B cell (primary cell): Measurements from ENCODE around the gene SLC35D2. TPM values are rescaled to one million over a fixed set of nuclear protein-coding genes. Genes with fewer than 3 reads are reported as not detected.

Experiments used
- ATAC-seq: fragments of 200-7000 bp; cut with Tn5 transposase; one replicate; pipeline ENCODE4 v1.10.0; 2021; ENCODE audit warnings: low read depth, mild to moderate bottlenecking, moderate number of reproducible peaks, moderate library complexity
- CTCF ChIA-PET: fragments of 350-600 bp; sonication (Branson Sonifier 250); formaldehyde crosslinking; loops from one replicate; lab custom pipeline; 2021; ENCODE audit warnings: antibody characterized with exemption, inconsistent platforms; lab: Charles Lee
- POLR2A ChIA-PET: fragments of 350-600 bp; sonication (Branson Sonifier 250); formaldehyde crosslinking; loops from one replicate; lab custom pipeline; 2021; ENCODE audit warnings: antibody characterized with exemption; lab: Charles Lee
- DNase-seq: peaks from one replicate; pipeline ENCODE4 v3.0.0; 2013
- H2AFZ ChIP-seq: 2 replicates; pipeline ENCODE4 v1.6.1; 2012; ENCODE audit warnings: mild to moderate bottlenecking, low read depth, low read length; ENCODE audit not compliant: insufficient read depth, poor library complexity, severe bottlenecking
- H3K27ac ChIP-seq, 2 donors: 1 replicate in 1 of 2; 2 replicates in 1 of 2; pipeline ENCODE4 v1.5.1; 2012 to 2013; ENCODE audit warnings: low read length in 2 of 2, mild to moderate bottlenecking in 2 of 2, moderate library complexity in 1 of 2
- H3K27me3 ChIP-seq, 4 experiments: fragments of 200-600 bp in 1 of 4; sonication (generic) in 1 of 4; replicated peaks in 1 of 4; 1 replicate in 2 of 4; 2 replicates in 2 of 4; pipeline versions ENCODE4 v1.6.1 to v1.7.0; 2013 to 2016; ENCODE audit warnings: low read length in 3 of 4, mild to moderate bottlenecking in 2 of 4, mixed read lengths in 1 of 4, moderate library complexity in 1 of 4; ENCODE audit not compliant: insufficient read depth in 4 of 4, control insufficient read depth in 3 of 4; ENCODE audit errors: control extremely low read depth in 1 of 4
- H3K36me3 ChIP-seq, 2 experiments: replicated peaks in 1 of 2; 1 replicate in 1 of 2; 2 replicates in 1 of 2; pipeline versions ENCODE4 v1.6.1 to v1.7.1; 2013; ENCODE audit warnings: low read length in 1 of 2; ENCODE audit not compliant: insufficient read depth in 2 of 2, control insufficient read depth in 1 of 2; ENCODE audit errors: control extremely low read depth in 1 of 2, extremely low read depth in 1 of 2
- H3K4me1 ChIP-seq, 2 donors: fragments of 200-600 bp in 1 of 2; sonication (generic) in 1 of 2; 1 replicate in 1 of 2; 2 replicates in 1 of 2; pipeline versions ENCODE4 v1.5.1 to v1.6.1; 2013 to 2017; ENCODE audit warnings: low read length in 2 of 2; ENCODE audit not compliant: control insufficient read depth in 2 of 2, insufficient read depth in 2 of 2
- H3K4me2 ChIP-seq: replicated peaks from 2 replicates; pipeline ENCODE3; 2012; ENCODE audit warnings: mild to moderate bottlenecking, low read depth, low read length; ENCODE audit not compliant: poor library complexity, severe bottlenecking
- H3K4me3 ChIP-seq, 5 experiments: fragments of 200-600 bp in 1 of 5; sonication (generic) in 1 of 5; 1 replicate in 3 of 5; 2 replicates in 2 of 5; pipeline versions ENCODE4 v1.5.1 to v1.7.0; 2011 to 2016; ENCODE audit warnings: low read length in 4 of 5, mild to moderate bottlenecking in 4 of 5, low read depth in 2 of 5, control low read depth in 1 of 5, moderate library complexity in 1 of 5; ENCODE audit not compliant: insufficient read depth in 1 of 5; ENCODE audit errors: control extremely low read depth in 1 of 5, extremely low read depth in 1 of 5
- H3K79me2 ChIP-seq: fragments of 200-600 bp; sonication (generic); one replicate; pipeline ENCODE4 v1.6.0; 2016; ENCODE audit warnings: low read length; ENCODE audit not compliant: control insufficient read depth, insufficient read depth
- H3K9ac ChIP-seq: fragments of 200-600 bp; sonication (generic); 2 replicates; pipeline ENCODE4 v1.6.1; 2017; ENCODE audit warnings: mild to moderate bottlenecking, low read length, moderate library complexity
- H3K9me3 ChIP-seq, 3 donors: one replicate each; pipeline versions ENCODE4 v1.6.1 to v1.7.1; 2013; ENCODE audit warnings: low read length in 2 of 3; ENCODE audit not compliant: control insufficient read depth in 2 of 3, insufficient read depth in 1 of 3; ENCODE audit errors: control extremely low read depth in 1 of 3
- H4K20me1 ChIP-seq: 2 replicates; pipeline ENCODE4 v1.6.0; 2012; ENCODE audit warnings: mild to moderate bottlenecking, low read length; ENCODE audit not compliant: insufficient read depth, control insufficient read depth, poor library complexity, severe bottlenecking
- H3K27ac Mint-ChIP-seq: one replicate; pipeline ENCODE4 v1.8.0; 2021; ENCODE audit warnings: mixed read lengths
- H3K27me3 Mint-ChIP-seq: one replicate; pipeline ENCODE4 v1.8.0; 2021; ENCODE audit warnings: mixed read lengths
- H3K4me1 Mint-ChIP-seq: one replicate; pipeline ENCODE4 v1.8.0; 2021; ENCODE audit warnings: mixed read lengths
- H3K4me3 Mint-ChIP-seq: one replicate; pipeline ENCODE4 v1.8.0; 2021; ENCODE audit warnings: mixed read lengths
- H3K9me3 Mint-ChIP-seq: one replicate; pipeline ENCODE4 v1.8.0; 2022; ENCODE audit warnings: mixed read lengths; ENCODE audit not compliant: insufficient read depth
- CTCF ChIP-seq: fragments of 200-600 bp; IDR thresholded peaks from one replicate; pipeline ENCODE4 v1.8.0; 2022; ENCODE audit warnings: antibody characterized with exemption, mild to moderate bottlenecking
- EZH2 ChIP-seq: IDR thresholded peaks from 2 replicates; pipeline ENCODE4 v1.6.1; 2012; ENCODE audit warnings: borderline replicate concordance, low read depth, mild to moderate bottlenecking, moderate library complexity, low read length; ENCODE audit not compliant: insufficient read depth, poor library complexity, severe bottlenecking
- WGBS: methylation state at CpG from one replicate; pipeline ENCODE4 v1.1.5; 2013; ENCODE audit warnings: missing lambda C conversion rate; ENCODE audit not compliant: insufficient coverage; 5-methylcytosine and 5-hydroxymethylcytosine counted together
- intact Hi-C: fragments of 100-400 bp; cut with micrococcal nuclease; formaldehyde crosslinking; loops from one replicate; pipeline ENCODE4 v1.10.0; 2022
- polyA plus RNA-seq: library from polyadenylated mRNA; depleted of rRNA; stranded (reverse); fragments of >200 nt; gene quantifications from 2 replicates; pipeline ENCODE4 v1.2.3, GENCODE V29; 2012
- total RNA-seq, 2 donors: library from RNA; stranded (reverse); fragments of 120-200 nt in 1 of 2; gene quantifications; 1 replicate in 1 of 2; 2 replicates in 1 of 2; pipeline versions ENCODE4 v1.2.3 to v1.2.4, GENCODE V29; 2013 to 2022

SLC35D2 gene
- total and polyA plus RNA-seq, 2 donors (not counting 1 experiment from before 2014, with no cell fraction given), result 5.1 to 13.6 TPM

- Histone ChIP-seq H3K36me3 (no peaks in the 10 kb centered on the region), H2AFZ (peak overlapping the region; percentile 60), H3K27me3 (no peaks in the 10 kb centered on the region), H3K79me2 (peaks cover 31% of the 10 kb centered on the region), H3K27ac (peak overlapping the region; percentile 68 to 80), H3K4me2 (peak overlapping the region; percentile 85), H3K4me1 (peaks cover 25 to 36% of the 10 kb centered on the region in 2 donors), H3K9ac (peak overlapping the region; percentile 63), H3K4me3 (peak overlapping the region; percentile 38 to 58 (median 50)), H4K20me1 (no peaks in the 10 kb centered on the region), H3K9me3 (no peaks in the 10 kb centered on the region)
- 0% methylated on average over 4 of the region's 7 CpGs for WGBS
- peaks cover 29% of the 10 kb centered on the region for H3K4me1 Mint-ChIP-seq
- no peaks in the 10 kb centered on the region for H3K27me3 Mint-ChIP-seq
- no peaks in the 10 kb centered on the region for H3K9me3 Mint-ChIP-seq
- TF ChIP-seq CTCF (no peak), EZH2 (no peak)
- DNase-seq, result peak; percentile 70
- ATAC-seq, result peak; percentile 18
- ChIA-PET POLR2A (interaction anchor here (0.5 to 1.2 kb wide), 4 partner anchors 33 to 86 kb away, joined by 3 to 7 read pairs (median 4); partner anchors contain the start of gene HABP4), CTCF (interaction anchor here (0.6 to 2.6 kb wide), 8 partner anchors 12 to 904 kb away, joined by 3 to 20 read pairs (median 4); partner anchors contain the start of gene HABP4)
- H3K4me3 Mint-ChIP-seq, result peak overlapping the region; percentile 86
- intact Hi-C loops, result loop anchor here (10.0 kb wide), 3 partner anchors 1001 to 1691 kb away; partner anchors contain the start of genes ANP32B and TDRD7
- peak overlapping the region; percentile 93 for H3K27ac Mint-ChIP-seq
These were observed 30.1 kb upstream of the SLC35D2 start for GRCh38 chr9:96413302-96414221.
